Thyroid gland (tissue), 4 donors: ENCODE results near the gene CYP11A1. TPM values are rescaled to one million over a fixed set of nuclear protein-coding genes. Genes with fewer than 3 reads are reported as not detected.

ENCODE experiments used
- DNase-seq, 2 donors: peaks; one replicate each; pipeline ENCODE4 v3.0.0-alpha.2; 2019
- H3K27ac ChIP-seq, 3 donors: fragments of 200-600 bp; sonication (generic); 1 replicate in 2 of 3; 2 replicates in 1 of 3; pipeline ENCODE4 v1.5.1; 2016 to 2019; ENCODE audit warnings: mild to moderate bottlenecking in 1 of 3, moderate library complexity in 1 of 3
- H3K27me3 ChIP-seq: fragments of 200-600 bp; sonication (generic); one replicate; pipeline ENCODE4 v1.5.1; 2019
- H3K36me3 ChIP-seq, 2 donors: fragments of 200-600 bp; sonication (generic); one replicate each; pipeline ENCODE4 v1.5.1; 2016 to 2019
- H3K4me1 ChIP-seq, 2 donors: fragments of 200-600 bp; sonication (generic); one replicate each; pipeline ENCODE4 v1.5.1; 2017 to 2019
- H3K4me3 ChIP-seq, 3 donors: fragments of 200-600 bp; sonication (generic); replicated peaks in 1 of 3; 1 replicate in 2 of 3; 2 replicates in 1 of 3; pipeline ENCODE4 v1.5.1; 2016; ENCODE audit warnings: mild to moderate bottlenecking in 1 of 3
- H3K9me3 ChIP-seq: fragments of 200-600 bp; sonication (generic); one replicate; pipeline ENCODE4 v1.5.1; 2017
- POLR2A ChIP-seq, 2 donors: fragments of 450-650 bp; IDR thresholded peaks; one replicate each; pipeline ENCODE4 v1.6.1; 2017; ENCODE audit warnings: antibody characterized with exemption in 2 of 2, mild to moderate bottlenecking in 2 of 2, moderate library complexity in 1 of 2
- WGBS, 2 donors: methylation state at CpG; one replicate each; pipeline ENCODE4 v1.1.5; 2017; 5-methylcytosine and 5-hydroxymethylcytosine counted together
- intact Hi-C: fragments of 100-400 bp; cut with DNase I; formaldehyde crosslinking; loops from one replicate; pipeline ENCODE4 v1.15.1; 2023
- total RNA-seq, 4 donors: library from RNA; depleted of rRNA; stranded (reverse); fragments of >200 nt; gene quantifications; one replicate each; pipeline ENCODE4 v1.2.3, GENCODE V29; 2016
- TF ChIP-seq, protein P1 (sequence below), 6 experiments: fragments of 200-600 bp in 3 of 6; fragments of 450-650 bp in 3 of 6; sonication (generic) in 3 of 6; IDR thresholded peaks; one replicate each; pipeline ENCODE4 v1.5.1; 2016 to 2019; ENCODE audit warnings: antibody characterized with exemption in 6 of 6, mild to moderate bottlenecking in 2 of 6, inconsistent platforms in 1 of 6, moderate library complexity in 1 of 6

Gene CYP11A1
- total RNA-seq, 4 donors from 2014 or later = 0.54 to 1.2 (median 0.56) TPM; not detected in 1

DNA sequence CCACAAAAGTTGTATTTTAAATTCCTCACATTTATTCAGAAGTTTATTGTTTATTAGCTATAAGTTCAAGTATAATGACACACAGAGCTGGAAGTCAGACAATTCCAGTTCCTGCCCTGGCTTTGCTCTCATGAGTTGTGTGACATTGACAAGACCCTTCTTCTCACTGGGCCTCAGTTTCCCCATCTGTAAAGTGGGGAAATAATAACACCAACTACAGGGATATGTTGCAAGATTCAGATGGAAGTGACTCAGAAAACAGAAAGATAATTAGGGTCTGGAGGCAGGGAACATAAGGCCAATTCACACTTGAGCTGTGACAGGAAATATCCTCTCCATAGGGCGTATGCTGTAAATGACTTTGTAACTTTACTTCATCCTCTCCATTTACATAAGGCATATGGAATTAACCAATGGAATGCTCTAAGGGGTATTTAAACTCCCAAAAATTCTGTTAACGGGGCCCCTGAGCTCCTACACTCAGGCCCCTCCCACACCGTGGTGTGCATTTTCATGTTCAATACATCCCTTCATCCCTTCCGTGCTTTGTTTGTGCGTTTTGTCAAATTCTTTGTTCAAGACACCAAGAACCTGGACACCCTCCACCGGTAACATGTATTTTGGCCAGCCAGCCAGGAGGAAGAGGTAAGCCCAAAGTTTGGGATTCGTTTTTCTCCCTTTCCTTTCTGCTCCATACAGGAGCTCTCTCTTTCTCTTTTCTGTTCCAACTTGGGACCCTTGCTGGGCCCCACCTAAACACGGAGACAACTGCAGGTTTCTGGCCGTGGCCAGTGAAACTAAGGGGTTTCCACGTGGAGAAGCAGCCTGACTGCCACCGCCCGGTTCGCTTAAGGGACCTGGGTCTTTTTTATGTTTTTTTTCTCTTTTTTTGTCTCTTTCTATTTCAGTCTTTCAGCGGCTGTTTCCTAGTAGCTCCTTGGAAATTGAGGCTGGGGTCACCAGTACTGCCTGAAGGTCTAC lies 16.9 kb downstream of the CYP11A1 start:
- intact Hi-C loops = no loop called here
- H3K4me3 ChIP-seq = no peak overlapping the region
- TF ChIP-seq, protein P1, sequence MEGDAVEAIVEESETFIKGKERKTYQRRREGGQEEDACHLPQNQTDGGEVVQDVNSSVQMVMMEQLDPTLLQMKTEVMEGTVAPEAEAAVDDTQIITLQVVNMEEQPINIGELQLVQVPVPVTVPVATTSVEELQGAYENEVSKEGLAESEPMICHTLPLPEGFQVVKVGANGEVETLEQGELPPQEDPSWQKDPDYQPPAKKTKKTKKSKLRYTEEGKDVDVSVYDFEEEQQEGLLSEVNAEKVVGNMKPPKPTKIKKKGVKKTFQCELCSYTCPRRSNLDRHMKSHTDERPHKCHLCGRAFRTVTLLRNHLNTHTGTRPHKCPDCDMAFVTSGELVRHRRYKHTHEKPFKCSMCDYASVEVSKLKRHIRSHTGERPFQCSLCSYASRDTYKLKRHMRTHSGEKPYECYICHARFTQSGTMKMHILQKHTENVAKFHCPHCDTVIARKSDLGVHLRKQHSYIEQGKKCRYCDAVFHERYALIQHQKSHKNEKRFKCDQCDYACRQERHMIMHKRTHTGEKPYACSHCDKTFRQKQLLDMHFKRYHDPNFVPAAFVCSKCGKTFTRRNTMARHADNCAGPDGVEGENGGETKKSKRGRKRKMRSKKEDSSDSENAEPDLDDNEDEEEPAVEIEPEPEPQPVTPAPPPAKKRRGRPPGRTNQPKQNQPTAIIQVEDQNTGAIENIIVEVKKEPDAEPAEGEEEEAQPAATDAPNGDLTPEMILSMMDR (IDR thresholded peaks at IDR 0.05) = no peak
- H3K4me1 ChIP-seq = no peaks in the 10 kb centered on the region
- no peak overlapping the region for H3K27ac ChIP-seq
- H3K9me3 ChIP-seq = no peaks in the 10 kb centered on the region
- no peaks in the 10 kb centered on the region for H3K27me3 ChIP-seq
- 67 to 70% methylated on average over 14 of the region's 14 CpGs for WGBS, 2 donors
- H3K36me3 ChIP-seq = no peaks in the 10 kb centered on the region
- DNase-seq = no peak

DNA sequence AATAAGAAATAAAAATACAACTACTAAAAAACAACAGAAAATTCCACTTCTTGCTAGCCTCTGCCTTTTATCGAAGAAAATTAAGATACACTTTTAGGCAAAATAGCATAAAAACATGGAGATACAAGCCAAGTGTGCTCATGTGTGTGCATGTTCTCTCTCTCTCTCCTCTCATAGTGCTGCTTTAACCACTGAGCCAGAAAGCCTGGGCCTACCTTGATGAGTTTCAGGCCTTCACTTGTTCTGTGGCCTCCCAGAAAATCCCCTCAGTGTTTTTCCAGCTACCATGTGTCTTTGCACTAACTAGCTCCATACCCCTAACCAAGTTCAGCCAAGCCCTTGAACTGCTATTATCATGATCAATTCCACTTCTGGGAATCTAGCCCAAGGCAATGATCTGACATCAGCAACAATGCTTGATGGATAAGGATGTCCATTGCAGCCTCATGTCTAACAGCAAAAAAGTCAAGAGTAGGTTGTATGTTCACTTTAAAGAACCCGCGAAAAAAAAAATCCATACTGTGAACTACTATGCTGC lies 18.1 kb downstream of the CYP11A1 start:
- no peak for DNase-seq
- WGBS, 2 donors = 86 to 90% methylated on average over 3 of the region's 3 CpGs
- Histone ChIP-seq H3K27me3 (no peaks in the 10 kb centered on the region), H3K9me3 (no peaks in the 10 kb centered on the region), H3K4me3 (no peak overlapping the region), H3K27ac (no peak overlapping the region), H3K36me3 (no peaks in the 10 kb centered on the region), H3K4me1 (no peaks in the 10 kb centered on the region)
- TF ChIP-seq, protein P1 (IDR thresholded peaks at IDR 0.05) = no peak
- no peak for TF ChIP-seq POLR2A (IDR thresholded peaks at IDR 0.05)
- intact Hi-C loops = no loop called here

DNA sequence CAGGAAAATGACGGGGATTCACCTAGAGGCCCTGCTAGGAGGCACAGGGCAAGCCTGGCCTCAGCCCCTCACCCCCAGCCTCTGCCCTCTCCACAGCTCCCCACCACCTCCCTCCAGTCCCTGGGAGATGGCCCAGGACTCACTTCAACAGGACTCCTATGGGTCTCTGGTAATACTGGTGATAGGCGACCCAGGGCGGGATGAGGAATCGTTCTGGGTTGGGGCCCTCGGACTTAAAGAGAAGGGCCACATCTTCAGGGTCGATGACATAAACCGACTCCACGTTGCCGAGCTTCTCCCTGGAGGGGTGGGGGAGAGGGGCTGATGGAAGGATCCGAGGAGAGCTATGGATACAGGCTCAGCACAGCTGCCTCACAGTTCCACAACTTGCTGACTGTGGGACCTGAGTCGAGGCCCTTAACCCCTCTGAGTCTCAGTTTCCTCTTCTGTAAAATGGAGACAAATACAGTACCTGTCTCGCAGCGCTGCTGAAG lies 19.6 kb downstream of the CYP11A1 start:
- Histone ChIP-seq H3K27me3 (no peaks in the 10 kb centered on the region), H3K9me3 (no peaks in the 10 kb centered on the region), H3K27ac (no peak overlapping the region), H3K4me3 (no peak overlapping the region), H3K4me1 (no peaks in the 10 kb centered on the region), H3K36me3 (no peaks in the 10 kb centered on the region)
- intact Hi-C loops = no loop called here
- TF ChIP-seq, protein P1 (IDR thresholded peaks at IDR 0.05) = no peak
- TF ChIP-seq POLR2A (IDR thresholded peaks at IDR 0.05) = no peak
- no peak for DNase-seq
- 91 to 92% methylated on average over 11 to 13 of the region's 13 CpGs for WGBS, 2 donors

DNA sequence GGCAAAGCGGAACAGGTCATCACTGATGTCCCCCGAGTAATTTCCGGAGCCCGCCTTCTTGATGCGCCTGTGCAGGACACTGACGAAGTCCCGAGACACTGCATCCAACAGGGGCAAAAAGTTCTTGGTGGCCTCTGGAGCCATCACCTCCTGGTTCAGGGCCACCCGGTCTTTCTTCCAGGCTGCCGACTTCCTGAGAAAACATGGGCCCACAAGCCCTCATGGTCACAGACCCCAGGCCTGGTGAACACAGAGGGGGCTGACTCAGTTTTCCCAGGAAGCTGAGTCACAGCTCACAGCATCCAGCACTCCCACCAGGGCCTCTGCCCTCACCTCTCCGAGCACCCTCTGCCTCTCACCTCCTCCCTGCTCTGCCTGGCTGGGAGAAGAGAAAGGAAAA lies 22.4 kb downstream of the CYP11A1 start:
- Histone ChIP-seq H3K27me3 (no peaks in the 10 kb centered on the region), H3K36me3 (no peaks in the 10 kb centered on the region), H3K4me3 (no peak overlapping the region), H3K27ac (no peak overlapping the region), H3K9me3 (no peaks in the 10 kb centered on the region), H3K4me1 (no peaks in the 10 kb centered on the region)
- WGBS, 2 donors = 86 to 87% methylated on average over 10 of the region's 10 CpGs
- intact Hi-C loops = no loop called here
- no peak for DNase-seq
- TF ChIP-seq, protein P1 (IDR thresholded peaks at IDR 0.05) = no peak
- no peak for TF ChIP-seq POLR2A (IDR thresholded peaks at IDR 0.05)

DNA sequence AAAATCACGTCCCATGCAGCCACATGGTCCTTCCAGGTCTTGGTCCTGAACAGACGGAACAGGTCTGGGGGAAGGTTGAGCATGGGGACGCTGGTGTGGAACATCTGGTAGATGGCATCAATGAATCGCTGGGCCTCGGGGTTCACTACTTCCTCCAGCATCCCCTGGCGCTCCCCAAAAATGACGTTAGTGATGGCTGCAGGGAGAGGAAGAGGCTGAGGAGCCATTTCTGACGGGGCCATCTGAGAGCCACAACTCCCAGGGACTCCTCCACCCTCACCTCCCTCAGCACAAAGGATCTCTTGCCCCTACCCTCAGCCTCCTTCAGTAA lies 23.7 kb downstream of the CYP11A1 start:
- no peaks in the 10 kb centered on the region for H3K36me3 ChIP-seq
- 90 to 95% methylated on average over 8 of the region's 8 CpGs for WGBS, 2 donors
- DNase-seq = no peak
- H3K4me1 ChIP-seq = no peaks in the 10 kb centered on the region
- H3K4me3 ChIP-seq = no peak overlapping the region
- TF ChIP-seq, protein P1 (IDR thresholded peaks at IDR 0.05) = no peak
- no peak for TF ChIP-seq POLR2A (IDR thresholded peaks at IDR 0.05)
- no peak overlapping the region for H3K27ac ChIP-seq
- no peaks in the 10 kb centered on the region for H3K27me3 ChIP-seq
- intact Hi-C loops = no loop called here
- H3K9me3 ChIP-seq = no peaks in the 10 kb centered on the region
